GM18498 (cell line): Measurements from ENCODE around the gene FAM171A2.
A peak's percentile ranks its signal among the peaks of the same experiment; 100 is the strongest.

ENCODE experiments used
- ATAC-seq: cut with Tn5 transposase; IDR thresholded peaks from one replicate; pipeline ENCODE4 v1.9.1; 2021; ENCODE audit warnings: mild to moderate bottlenecking, moderate library complexity; ENCODE audit not compliant: unreplicated experiment

The FAM171A2 gene

DNA sequence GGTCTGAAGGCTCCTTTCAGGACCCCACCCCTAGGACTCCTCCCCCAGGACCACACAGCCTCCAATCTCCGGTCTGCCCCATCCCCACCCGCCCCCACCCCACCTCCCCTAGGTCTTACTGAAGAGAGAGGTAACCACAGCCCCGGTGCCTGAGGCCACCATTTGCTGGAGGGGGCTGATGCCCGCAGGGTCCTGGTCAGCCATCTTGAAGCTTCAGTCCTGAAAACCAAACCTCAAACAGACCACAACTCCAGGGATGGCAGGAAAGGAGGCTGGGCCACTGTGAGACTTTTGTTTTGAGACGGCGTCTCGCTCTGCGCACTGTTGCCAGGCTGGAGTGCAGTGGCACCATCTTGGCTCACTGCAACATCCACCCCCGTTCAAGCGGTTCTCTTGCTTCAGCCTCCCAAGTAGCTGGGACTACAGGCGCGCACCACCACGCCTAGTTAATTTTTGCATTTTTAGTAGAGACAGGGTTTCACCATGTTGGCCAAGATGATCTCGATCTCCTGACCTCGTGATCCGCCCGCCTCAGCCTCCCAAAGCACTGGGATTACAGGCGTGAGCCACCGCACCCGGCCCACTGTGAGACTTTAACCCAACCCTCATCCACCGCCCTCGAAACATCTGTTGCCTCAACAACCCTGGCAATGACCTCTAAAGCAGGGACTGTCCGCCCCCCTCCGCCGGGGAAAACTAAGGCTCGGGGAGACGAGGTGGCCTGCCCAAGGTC, 40.1 kb downstream of the FAM171A2 start:
- no peak for ATAC-seq

DNA sequence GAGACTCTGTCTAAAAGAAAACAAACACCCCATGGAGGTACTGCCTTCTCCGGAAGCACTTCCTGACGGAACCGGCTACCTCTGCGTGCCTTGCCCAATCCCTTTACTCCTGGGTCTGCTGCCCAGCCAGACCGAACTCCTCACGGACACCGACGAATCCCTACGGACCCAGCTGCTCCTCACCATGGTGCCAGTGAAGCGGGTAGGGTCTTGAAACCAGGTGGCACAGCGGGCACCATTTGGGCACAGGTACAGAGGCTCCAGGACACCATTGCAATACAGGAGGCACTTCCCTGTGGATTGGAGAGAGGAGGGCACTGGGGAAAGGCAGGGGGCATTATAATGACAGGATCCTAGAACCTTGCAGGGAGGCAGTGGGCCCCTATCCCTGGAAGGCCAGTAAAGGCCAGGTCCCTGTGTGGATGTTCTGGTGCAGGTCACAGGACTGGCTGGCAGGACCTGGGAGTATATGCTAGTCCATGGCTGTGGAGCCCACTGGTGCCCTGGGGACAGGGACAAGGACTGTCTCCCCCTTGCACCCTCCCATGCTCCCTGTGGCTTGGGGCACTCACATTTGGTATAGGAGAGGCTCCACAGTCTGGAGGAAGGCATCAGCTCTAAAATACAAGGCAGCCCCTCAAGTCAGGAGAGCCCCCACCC, 41.3 kb downstream of the FAM171A2 start:
- ATAC-seq, result no peak

DNA sequence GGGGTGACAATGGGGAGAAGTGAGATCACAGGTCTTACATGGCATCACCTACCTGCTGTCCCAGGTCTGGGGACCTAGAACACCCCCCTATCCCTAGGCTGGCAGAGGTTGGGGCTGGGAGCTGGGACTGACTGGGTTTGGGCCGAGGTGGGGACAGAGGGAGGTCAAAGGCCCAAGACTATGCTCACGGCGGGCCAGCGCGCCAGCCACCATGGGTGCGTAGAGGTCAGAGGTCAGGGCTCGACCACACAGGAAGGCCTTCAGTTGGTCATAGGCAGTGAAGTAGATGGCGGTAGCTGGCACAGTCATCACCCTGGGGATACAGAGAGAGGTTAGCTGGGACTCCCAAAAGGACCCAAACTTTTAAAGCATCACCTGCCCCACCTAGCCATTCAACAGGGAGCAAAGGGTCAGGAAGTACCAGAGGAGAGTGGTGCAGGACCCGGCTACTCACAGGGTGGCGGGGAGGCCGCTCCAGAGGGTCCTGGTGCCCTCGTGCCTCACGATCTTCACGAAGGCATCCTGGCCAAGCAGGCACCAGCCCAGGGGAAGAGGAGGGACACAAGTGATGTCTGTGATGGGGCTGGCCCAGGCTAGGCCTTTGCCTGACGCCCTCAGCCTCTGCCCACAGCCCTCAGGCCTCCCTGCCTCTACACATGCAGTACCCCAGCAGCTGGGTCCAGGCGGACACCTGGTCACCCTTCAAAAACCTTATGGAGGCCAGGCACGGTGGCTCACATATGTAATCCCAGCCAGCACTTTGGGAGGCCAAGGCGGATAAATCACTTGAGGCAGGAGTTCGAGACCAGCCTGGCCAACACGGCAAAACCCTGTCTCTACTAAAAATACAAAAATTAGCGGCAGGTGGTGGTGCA, 42.2 kb downstream of the FAM171A2 start:
- ATAC-seq, result no peak

DNA sequence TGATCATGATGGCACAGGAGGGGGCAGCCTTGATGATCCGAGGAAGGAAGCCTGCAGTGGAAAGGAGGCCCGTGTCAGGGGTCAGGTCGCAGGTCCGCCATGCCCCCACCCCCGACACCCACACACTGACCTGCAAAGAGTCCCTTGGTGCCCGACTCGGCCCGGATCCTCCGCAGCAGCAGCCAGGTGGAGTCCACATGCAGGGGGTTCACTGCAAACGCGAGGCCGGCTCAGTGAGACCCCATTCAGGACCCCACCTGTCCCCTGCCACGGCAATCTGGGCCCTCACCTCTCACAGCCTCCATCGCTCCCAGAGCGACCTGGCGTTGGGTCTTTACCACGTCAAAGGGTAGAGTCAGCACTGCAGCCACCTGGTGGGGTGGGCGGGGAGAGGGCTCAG, 43.6 kb downstream of the FAM171A2 start:
- no peak for ATAC-seq

DNA sequence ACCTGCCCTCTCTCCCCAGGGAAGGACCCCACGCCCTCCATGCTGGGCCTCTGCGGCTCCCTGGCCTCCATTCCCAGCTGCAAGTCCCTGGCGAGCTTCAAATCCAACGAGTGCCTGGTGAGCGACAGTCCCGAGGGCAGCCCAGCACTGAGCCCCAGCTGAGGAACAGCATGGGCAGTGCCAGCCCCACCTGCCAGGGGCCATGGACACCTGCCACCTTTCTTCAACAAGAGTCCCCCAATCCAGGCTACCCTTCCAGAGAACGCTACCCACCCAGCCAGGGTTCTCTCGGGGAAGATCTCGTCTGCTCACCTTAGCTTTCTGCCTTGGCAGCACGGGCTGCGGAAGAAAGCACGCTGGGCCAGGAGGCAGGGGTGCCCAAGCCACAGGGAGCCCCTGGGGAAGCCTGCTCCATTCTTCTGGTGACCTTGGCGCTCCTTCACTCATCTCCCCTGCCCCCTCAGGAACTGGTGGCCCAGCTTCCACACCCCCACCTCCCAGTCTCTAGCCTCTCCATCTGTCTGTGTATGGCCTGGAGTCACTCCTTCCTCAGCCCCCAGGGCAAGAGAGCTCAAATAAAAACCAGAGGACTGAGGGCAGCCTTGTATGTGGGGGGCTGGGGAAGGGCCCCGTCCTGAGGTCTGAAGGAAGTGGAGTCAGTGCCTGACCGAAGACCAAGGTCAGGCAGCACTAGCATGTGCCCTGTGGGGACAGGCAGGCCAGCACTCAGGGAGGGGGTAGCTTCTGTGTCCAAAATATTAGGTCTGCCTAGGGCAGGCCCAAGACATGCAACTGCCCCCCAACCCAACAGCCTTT, 45.4 kb downstream of the FAM171A2 start:
- no peak for ATAC-seq

DNA sequence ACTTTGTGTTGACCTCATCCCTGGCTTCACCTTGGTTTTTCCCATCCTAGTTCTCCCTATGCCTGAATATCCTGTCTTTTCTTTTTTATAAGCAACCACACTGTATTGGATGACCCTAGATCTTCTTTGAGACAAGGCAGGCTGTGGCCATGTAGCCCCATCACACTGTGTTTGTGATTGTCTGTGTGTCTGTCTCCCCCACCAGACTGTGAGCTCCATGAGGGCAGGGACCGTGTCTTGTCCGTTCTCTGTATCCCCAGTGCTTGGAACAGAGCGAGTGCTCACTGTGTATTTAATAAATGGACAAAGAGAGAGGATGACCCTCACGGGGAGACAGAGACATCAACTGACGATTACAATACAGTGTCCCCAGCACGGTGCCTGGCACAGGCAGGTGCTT, 46.1 kb downstream of the FAM171A2 start:
- ATAC-seq, result no peak

DNA sequence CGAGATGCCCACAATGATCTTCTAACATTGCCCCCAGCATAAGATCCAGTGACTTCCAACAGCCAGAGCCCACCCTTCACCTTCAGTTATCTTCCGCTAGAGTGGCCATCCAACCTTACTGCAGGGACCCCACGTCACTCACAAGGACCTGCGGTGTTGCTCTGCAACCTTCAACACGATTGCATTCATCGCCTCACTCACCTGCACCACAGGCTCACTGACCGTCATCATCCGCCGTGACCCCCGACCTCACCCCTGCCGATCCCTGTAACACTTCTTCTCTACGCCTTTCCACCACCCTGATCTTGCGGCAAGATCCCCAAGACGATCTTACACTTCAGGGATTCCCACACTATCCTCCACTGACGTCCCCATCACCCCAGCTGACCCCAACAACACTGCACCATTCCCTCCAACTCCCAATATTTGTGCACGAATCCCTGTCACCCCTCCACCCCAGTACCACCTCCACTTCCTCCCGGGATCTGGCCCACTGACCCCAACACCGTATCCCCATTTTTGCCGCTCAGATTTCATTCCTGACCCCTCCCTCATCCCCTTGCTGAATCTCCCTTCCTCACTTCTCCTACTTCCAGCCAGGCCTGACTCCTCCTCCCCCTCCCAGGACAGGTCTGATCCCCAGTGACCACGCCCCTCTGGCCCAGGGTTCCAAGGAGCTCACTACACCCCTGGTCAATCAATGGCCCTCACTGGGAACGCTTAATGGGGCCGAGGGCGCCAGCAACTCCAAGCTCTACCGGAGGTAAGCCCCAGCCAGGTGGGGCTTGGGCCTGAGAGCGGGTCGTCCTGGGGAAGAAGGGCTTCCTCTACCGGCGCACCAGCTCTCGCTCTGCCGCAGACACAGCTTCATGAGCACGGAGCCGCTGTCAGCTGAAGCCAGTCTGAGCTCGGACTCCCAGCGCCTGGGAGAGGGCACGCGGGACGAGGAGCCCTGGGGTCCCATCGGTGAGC, 47.6 kb downstream of the FAM171A2 start:
- no peak for ATAC-seq

DNA sequence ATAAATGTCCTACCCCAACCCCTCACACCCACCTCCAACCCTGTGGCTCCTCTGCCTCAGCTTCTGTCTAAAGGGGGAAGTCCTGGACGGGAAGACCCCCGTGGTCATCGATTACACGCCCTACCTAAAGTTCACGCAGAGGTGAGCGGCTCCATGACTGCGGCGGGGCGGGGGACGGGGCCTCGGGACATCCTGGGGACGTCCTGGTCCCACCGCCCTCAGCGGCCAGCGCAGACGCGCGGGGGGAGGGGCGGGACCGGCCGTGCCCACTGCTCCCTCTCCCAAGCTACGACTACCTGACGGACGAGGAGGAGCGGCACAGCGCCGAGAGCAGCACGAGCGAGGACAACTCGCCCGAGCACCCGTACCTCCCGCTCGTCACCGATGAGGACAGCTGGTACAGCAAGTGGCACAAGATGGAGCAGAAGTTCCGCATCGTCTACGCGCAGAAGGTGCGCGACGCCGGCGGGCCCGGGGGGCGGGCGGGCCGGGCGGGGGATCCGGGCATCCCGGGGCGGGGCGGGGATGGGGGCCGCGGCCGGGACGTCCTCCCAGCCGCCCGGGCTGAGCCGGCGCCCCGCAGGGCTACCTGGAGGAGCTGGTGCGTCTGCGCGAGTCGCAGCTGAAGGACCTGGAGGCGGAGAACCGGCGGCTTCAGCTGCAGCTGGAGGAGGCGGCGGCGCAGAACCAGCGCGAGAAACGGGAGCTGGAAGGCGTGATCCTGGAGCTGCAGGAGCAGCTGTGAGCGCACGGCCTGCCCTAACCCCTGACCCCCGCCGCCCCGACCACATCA, 48.6 kb downstream of the FAM171A2 start:
- ATAC-seq, result no peak

DNA sequence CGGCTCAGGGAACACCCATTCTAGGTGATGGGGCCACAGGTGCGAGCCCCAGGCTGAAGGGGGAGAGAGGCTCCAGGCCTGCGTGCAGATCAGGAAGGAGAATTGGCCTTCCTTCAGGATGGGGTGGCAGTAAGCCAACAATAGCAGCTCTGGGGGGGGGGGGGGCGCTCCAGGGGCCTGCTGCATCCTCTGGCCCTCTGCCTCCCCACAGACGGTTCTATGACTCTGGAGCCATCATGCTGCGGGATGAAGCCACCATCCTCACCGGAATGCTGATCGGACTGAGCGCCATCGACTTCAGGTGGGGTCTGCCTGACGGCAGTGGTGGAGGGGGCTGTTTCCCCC, 49.2 kb downstream of the FAM171A2 start:
- ATAC-seq, result no peak

DNA sequence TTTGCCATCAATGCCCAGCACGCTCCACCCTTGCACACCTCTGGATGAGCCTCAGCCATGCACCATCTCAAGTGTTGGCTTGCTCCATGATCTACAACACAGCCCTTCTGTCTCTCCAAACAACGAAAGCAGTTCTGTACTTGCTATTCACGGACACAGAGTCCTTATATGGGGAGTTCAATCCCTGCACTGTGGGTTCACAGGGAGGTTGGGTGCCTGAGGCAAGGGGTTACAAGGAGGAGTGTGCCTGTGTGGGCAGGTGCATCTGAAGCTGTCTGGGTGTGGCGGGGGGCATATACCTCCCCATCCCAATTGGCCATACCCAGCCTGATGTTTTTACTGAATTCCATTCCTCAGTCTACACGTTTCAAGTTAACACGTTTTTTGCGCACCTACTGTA, 49.6 kb downstream of the FAM171A2 start:
- no peak for ATAC-seq

DNA sequence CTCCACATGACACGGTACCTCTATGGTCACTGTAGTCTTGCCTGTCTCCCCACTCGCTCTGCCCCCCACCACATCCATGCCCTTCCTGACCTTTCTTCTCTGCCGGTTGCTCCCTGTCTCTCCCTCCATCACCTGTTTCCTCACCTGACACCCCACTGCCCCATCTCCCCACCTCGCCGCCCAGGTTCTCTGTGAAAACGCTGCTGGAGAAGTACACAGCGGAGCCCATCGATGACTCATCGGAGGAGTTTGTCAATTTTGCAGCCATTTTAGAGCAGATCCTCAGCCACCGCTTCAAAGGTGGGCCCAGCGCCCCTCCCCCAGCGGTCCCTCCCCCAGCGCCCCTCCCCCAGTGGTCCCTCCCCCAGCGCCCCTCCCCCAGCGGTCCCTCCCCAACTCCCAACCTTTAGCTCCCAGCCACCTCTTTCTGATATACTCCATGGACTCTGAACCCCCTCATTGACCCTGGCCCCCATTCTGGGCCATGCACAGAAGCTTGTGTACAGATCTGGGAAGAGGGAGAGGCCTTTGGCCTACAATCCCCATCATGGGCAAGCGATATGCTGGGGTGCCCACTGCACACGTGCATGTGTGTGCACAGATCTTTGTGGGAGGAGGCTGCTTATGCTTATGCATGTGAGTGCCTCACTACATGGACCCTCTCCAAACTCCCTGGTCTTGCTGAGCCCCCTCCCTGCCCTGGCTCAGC, 51.1 kb downstream of the FAM171A2 start:
- ATAC-seq, result no peak

DNA sequence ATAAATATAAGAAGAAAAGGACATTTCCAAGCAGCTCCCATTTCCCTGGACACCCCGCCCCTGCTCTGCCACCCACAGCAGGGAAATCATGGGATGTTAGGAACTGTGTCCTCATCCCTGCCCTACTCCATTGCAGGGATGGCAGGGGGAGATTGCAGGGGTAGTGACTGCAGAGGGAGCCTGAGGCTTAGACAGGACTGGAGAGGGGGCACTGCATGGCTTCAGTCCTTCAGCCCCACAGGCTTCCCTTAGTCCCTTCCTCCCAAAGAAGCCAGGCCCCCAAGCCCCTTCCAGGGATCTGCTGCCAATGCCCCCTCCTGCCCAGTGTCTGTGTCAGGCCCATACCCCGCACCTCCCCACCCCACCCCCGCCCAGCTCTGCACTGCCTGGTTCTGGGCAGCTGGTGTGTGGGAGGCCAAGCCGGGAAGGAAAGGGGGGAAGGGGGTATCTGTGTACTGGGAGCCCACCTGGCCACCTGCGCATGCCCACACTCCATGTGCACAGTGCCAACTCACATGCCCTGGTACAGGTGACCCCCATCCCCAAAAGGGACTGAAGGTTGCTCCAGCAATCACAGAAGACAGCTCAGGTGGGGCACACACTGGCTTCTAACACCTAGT, 52.0 kb downstream of the FAM171A2 start:
- ATAC-seq, result no peak

DNA sequence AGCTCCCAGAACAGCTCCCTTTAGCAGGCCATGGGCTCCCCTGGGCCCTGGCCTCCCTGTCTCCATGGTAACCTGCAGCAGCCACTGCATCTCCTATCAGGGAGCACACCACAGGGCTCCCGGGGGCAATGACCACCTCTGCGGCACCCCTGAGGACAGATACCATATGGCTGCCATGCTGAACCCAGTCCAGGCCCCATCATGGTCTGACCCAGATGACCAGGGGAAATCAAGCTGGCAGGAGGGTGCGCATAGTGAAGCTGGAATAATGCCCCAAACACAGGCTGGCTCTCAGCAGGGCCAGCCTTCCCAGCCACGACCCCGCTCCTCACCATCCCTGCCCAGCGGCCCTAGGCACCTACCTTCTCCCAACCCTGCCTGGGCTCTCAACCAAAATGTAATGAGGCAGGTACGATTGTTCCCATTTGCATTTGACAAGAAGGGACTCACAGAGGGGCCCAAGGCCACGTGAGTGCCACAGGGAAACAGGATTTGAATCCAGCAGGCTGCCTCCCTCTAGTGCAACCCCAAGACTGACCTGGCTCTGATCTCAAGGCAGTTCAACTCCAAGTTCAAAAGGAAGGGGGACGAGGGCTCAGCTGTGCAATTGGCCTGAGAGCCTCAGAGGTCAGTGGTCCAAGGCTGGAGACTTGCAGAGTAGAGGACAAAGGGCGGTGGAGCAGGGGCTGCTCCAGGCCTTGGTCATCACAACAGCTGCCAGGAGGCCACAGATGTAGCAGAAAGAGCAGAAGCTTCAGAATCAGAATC, 52.9 kb downstream of the FAM171A2 start:
- no peak for ATAC-seq

DNA sequence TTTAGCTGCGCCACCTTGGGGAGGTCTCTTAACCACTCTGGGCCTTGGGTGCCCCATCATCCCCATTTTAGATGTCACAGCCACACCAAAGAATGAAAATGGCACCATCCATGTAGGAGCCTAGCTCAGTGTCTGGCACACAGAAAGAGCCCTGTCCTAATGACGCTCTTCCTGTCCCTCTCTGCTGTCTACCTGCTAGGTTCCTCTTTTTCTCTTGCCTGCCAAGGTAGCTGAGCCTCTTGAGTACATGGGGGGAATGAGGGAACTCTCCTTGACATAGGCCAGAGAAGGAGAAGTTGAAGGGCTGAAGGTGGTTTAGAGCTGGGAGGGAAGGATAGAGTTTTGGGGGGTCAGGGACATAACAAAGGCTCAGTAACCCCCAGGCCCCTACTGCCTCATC, 53.5 kb downstream of the FAM171A2 start:
- no peak for ATAC-seq

DNA sequence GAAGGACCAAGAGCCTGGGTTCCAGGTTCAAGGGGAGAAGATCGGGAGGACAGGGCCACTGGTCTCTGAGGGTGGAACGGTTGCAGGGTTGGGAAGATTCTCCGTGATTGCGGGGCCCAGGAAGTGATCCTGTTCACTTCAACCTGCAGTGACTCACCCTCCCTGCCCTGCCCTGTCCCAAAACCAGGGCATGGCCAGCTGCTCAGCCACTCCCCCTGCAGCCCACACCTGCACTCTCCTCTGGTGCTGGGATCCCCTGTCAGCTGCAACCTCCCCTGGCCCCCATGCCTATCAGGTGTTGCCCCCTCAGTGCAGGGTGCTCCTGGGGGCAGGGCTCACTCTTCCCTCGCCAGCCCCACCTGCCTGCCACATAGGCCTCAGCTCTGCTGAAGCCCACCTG, 54.2 kb downstream of the FAM171A2 start:
- no peak for ATAC-seq

DNA sequence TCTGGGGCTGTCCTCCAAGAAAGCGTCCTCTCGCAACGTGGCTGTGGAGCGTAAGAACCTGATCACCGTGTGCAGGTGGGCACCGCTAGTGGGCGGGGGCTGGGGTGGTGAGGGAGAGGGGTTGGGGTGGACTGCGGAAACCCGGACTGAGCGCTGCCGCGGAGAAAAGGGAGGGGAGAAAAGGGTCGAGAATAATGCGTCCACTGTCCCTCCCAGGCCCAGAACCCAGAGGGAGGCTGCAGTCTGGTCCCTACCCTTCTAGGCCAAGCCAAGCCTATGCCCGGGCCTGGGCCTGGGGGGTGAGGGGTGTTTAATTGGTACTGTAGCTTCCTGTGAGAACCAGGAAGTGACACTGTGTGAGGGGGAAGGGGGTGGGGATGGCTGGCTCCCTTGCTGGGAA, 54.8 kb downstream of the FAM171A2 start:
- ATAC-seq, result no peak

DNA sequence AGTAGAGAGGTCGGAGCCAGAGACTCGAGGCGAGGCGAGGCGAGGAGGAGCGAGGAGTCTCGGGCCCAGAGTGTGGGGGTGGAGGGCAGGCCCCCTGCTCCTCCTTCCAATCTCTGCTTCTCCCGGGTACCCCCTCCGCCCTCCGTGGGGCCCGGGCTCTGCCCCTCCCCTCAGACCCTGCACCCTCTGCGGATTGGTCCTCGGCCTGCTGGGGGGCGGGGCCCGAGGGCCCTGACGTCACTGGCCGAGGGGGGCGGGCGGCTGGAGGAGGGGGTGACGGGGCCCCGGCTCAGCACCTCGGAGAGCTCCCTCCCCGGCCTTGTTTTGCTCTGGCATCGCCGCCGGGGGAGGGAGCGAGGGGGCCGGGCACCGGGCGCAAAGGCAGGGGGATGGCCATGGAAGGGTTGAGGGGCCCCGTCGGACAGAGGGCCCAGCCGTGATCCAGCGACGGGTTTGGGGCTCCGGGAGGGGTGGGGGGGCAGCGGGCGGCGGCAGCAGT, 55.3 kb downstream of the FAM171A2 start, which contains the start of gene RUNDC3A:
Gene RUNDC3A, plus strand, starts transcription at position 282 of the 499 bp plus-strand sequence. CDS start 232 bp downstream, outside the sequence.
- ATAC-seq, result peak; percentile 74
